ENCODE data around the gene NEGR1. TPM values are rescaled to one million over a fixed set of nuclear protein-coding genes. Genes with fewer than 3 reads are reported as not detected.

Gene NEGR1
- total RNA-seq, 4 donors from 2014 or later: 14.5 to 50.8 (median 29.1) TPM

DNA sequence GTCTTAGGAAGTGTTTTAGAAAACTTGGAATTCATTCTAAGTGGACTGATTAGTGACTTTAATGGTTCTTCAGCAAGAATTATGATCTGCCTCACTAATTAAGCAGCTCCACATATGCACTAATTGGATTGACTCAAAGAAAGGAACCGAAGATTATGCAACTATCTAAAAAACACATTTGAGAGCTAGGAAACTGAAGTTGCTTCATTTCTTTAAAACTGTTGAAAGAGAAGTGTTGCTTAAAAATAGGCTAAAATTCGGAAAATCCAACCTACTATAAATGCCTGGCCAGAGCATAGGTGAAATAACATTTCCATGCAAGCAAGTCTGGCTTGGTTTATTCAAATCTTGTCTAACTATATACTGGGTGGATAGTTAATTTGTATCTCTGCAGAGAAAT lies 698.6 kb downstream of the NEGR1 start:
- DNase-seq (ENCODE audit: low spot score) (no peak), ATAC-seq (ENCODE audit: low FRiP score) (no peak)
- TF ChIP-seq, protein P1, sequence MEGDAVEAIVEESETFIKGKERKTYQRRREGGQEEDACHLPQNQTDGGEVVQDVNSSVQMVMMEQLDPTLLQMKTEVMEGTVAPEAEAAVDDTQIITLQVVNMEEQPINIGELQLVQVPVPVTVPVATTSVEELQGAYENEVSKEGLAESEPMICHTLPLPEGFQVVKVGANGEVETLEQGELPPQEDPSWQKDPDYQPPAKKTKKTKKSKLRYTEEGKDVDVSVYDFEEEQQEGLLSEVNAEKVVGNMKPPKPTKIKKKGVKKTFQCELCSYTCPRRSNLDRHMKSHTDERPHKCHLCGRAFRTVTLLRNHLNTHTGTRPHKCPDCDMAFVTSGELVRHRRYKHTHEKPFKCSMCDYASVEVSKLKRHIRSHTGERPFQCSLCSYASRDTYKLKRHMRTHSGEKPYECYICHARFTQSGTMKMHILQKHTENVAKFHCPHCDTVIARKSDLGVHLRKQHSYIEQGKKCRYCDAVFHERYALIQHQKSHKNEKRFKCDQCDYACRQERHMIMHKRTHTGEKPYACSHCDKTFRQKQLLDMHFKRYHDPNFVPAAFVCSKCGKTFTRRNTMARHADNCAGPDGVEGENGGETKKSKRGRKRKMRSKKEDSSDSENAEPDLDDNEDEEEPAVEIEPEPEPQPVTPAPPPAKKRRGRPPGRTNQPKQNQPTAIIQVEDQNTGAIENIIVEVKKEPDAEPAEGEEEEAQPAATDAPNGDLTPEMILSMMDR (IDR thresholded peaks at IDR 0.05): no peak

DNA sequence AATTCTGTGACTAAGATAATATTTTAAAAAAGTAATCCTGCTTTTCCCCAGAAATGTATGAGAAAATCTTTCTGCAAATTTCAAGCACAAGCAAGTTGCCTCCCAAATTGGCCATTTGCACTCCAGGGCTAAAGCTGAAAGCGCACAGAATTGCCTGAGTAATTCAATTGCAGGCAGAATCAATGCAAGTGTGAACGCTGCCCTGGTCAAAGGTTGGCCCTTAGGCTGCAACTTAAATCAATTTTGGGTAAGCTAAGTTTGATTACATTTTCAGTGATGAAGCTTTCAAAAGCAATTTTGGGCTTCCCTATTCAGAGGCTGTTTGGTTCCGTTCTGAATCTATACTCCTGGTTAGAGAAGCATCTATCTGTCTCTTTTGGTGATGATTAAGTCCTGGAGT lies 699.7 kb downstream of the NEGR1 start:
- TF ChIP-seq, protein P1 (IDR thresholded peaks at IDR 0.05): no peak
- ATAC-seq (ENCODE audit: low FRiP score) (no peak), DNase-seq (ENCODE audit: low spot score) (no peak)

DNA sequence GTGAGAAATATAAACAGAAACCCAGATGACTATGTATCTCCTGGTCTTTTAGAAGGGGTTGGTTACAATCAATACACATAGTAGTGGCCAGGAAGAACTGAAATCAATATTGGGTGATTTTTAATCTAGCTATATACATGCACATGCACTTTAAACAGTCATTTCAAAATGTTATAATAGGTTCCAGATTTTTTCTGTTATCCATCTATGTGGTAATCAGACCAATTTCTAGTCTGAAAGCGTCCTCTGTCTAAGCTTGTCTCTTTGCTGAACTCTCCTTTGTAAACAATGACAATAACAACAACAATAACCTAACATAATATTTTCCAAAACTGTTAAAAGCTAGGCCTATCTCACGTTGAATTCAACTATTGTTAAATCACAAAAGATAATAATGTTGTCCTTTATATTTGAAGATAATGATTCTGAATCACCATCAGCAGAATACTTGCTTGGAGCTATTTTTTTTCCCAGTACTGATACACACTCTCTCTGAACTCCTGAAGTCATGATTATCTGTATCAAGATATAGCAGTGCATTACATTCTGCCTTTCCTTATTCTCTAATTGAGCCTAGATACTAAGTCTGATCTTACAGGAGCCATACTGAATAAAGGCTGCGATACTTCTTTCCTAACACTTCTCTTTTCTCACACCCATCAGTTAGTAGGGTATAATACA lies 704.7 kb downstream of the NEGR1 start:
- TF ChIP-seq, protein P1 (IDR thresholded peaks at IDR 0.05): no peak
- no peak for ATAC-seq (ENCODE audit: low FRiP score)
- no peak for DNase-seq (ENCODE audit: low spot score)

DNA sequence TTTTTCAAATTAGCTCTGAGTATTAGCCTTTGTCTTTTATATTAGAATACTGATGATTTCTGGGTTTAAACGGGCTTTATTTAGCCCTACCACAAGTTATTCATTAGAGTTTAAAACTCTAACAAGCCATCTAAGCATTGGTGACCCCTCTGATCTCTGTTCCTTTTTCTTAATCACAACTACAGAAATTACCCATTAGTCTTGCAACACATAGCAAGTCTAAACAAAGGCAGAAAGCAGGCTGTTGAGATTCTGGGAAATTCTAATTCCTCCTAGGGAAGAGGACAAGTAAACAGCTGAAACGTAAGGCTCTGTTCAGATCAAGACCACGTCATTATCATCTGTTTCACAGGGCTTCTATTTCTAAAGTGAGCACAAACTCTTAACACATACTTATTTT lies 710.3 kb downstream of the NEGR1 start:
- TF ChIP-seq, protein P1 (IDR thresholded peaks at IDR 0.05): no peak
- DNase-seq (ENCODE audit: low spot score): no peak
- no peak for ATAC-seq (ENCODE audit: low FRiP score)

DNA sequence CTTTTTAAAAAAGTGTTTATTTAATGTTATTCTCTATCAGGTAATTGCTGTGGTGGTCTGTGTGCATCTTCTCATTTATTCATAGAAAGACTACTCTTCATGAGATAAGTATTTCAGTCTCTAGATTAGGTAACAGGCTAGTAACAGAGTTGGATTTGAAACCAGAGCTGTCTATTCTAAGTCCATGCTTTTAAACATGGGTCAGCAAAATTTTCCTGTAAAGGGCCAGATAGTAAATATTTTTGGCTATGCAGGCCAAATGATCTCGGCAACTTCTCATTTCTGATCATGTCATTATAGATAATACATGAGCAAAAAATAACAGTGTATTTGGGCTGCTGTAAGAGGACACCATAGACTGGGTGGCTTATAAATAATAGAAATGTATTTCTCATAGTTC lies 715.9 kb downstream of the NEGR1 start:
- TF ChIP-seq, protein P1 (IDR thresholded peaks at IDR 0.05): no peak
- ATAC-seq (ENCODE audit: low FRiP score) (no peak), DNase-seq (ENCODE audit: low spot score) (no peak)

DNA sequence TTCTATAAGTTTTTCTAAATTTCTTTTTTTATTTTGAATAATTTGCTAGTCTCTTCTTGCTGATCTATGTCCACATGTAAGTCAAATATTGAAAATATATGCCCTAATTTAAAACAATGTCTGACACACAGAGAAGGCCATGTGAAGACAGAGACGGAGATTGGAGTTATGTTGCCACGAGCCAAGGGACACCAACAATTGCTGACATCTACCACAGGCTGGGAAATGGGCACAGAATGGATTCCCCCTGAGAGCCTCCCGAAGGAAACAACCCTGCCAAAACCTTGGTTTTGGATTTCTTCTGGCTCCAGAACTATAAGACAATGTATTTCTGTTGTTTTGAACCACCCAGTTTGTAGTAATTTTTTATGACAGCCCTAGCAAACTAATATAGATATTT lies 716.5 kb downstream of the NEGR1 start:
- ATAC-seq (ENCODE audit: low FRiP score) (no peak), DNase-seq (ENCODE audit: low spot score) (no peak)
- TF ChIP-seq, protein P1 (IDR thresholded peaks at IDR 0.05): no peak

DNA sequence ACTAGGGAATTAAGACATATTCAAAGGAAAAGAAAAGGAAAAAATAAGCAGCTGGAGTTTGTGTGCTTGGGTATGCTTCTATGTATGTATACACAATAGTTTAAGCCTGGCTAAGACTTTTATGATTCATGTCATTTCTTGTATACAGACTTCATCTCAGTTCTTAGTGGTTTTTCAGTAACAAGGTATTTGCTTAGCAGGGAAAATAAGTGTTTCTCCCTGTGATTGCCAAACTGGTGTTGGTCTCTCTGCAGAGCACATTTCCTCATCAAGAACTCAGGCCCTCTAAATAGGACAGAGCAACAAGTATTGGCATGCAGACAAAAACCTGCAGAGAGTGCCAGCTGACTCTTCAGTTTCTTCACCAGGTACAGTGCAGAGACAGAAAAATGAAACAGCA lies 717.1 kb downstream of the NEGR1 start:
- no peak for ATAC-seq (ENCODE audit: low FRiP score)
- TF ChIP-seq, protein P1 (IDR thresholded peaks at IDR 0.05): no peak
- DNase-seq (ENCODE audit: low spot score): no peak
